A673 (cell line): Measurements from ENCODE around the gene PASK.

Experiments used
- EZH2 ChIP-seq: fragments of 200-600 bp; sonication (generic); IDR thresholded peaks from 2 replicates; pipeline ENCODE4 v1.6.1; 2017; ENCODE audit warnings: borderline replicate concordance, low read depth, mild to moderate bottlenecking, mixed read lengths, antibody characterized with exemption, low read length; ENCODE audit not compliant: poor library complexity, severe bottlenecking
- TF ChIP-seq, protein P1 (sequence below): fragments of 300-800, 200-600 bp; sonication (generic); conservative IDR thresholded peaks from 2 replicates; pipeline ENCODE4 v1.5.1; 2017; ENCODE audit warnings: low read depth, mild to moderate bottlenecking, antibody characterized with exemption, low read length, moderate library complexity, mixed read lengths

DNA sequence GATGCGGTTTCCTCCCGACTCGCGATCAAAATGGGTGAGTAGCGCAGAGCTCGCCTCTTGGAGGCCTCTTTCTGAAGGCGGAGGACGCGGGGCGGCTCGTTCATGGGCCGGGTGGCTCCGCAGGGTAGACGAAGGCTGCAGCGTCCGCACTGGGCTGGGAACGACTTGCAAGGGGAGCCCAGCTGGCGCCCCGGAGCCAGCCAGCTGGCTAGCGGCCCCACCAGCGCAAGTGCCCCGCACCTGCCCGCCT is 328 bp upstream of the PASK start:
- TF ChIP-seq, protein P1, sequence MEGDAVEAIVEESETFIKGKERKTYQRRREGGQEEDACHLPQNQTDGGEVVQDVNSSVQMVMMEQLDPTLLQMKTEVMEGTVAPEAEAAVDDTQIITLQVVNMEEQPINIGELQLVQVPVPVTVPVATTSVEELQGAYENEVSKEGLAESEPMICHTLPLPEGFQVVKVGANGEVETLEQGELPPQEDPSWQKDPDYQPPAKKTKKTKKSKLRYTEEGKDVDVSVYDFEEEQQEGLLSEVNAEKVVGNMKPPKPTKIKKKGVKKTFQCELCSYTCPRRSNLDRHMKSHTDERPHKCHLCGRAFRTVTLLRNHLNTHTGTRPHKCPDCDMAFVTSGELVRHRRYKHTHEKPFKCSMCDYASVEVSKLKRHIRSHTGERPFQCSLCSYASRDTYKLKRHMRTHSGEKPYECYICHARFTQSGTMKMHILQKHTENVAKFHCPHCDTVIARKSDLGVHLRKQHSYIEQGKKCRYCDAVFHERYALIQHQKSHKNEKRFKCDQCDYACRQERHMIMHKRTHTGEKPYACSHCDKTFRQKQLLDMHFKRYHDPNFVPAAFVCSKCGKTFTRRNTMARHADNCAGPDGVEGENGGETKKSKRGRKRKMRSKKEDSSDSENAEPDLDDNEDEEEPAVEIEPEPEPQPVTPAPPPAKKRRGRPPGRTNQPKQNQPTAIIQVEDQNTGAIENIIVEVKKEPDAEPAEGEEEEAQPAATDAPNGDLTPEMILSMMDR, result no peak
- TF ChIP-seq EZH2, result no peak
